ENCODE results near the gene CCDC179.

Gene CCDC179

GRCh38 chr11:22846726-22847125 is 13.5 kb downstream of the CCDC179 start:
- DNase-seq (ENCODE audit: low read depth), result no peak
- no peak overlapping the region for H3K4me3 ChIP-seq (ENCODE audit: low read depth, low read length)
- TF ChIP-seq CTCF (IDR thresholded peaks at IDR 0.05; ENCODE audit: low read depth, low read length, missing control alignments), result no peak

GRCh38 chr11:22832315-22833015 is 27.8 kb downstream of the CCDC179 start:
- no peak for DNase-seq (ENCODE audit: low read depth)
- TF ChIP-seq CTCF (IDR thresholded peaks at IDR 0.05; ENCODE audit: low read depth, low read length, missing control alignments), result no peak

GRCh38 chr11:22830082-22830414 is 30.2 kb downstream of the CCDC179 start:
- peak overlapping the region; percentile 47 for H3K4me3 ChIP-seq (ENCODE audit: low read depth, low read length)
- TF ChIP-seq CTCF (IDR thresholded peaks at IDR 0.05; ENCODE audit: low read depth, low read length, missing control alignments), result no peak

More at GRCh38 chr11:22832315-22833015, 27.8 kb downstream of the CCDC179 start:
- no peak overlapping the region for H3K4me3 ChIP-seq (ENCODE audit: low read depth, low read length)

GRCh38 chr11:22829231-22830081 is 30.8 kb downstream of the CCDC179 start, which contains the start of gene SVIP:
TSS of gene SVIP (minus strand) at chr11:22829801. CDS start at chr11:22829748, 53 bp downstream.
- peak; percentile 76 for DNase-seq (ENCODE audit: low read depth)
- peak within 1 kb of the TSS; percentile 94 for H3K4me3 ChIP-seq (ENCODE audit: low read depth, low read length)
- peak; percentile 81 for TF ChIP-seq CTCF (IDR thresholded peaks at IDR 0.05; ENCODE audit: low read depth, low read length, missing control alignments)

More at GRCh38 chr11:22830082-22830414, 30.2 kb downstream of the CCDC179 start:
- DNase-seq (ENCODE audit: low read depth), result no peak

GRCh38 chr11:22828373-22828772 is 31.9 kb downstream of the CCDC179 start:
- H3K4me3 ChIP-seq (ENCODE audit: low read depth, low read length), result peak overlapping the region; percentile 94
- no peak for DNase-seq (ENCODE audit: low read depth)
- TF ChIP-seq CTCF (IDR thresholded peaks at IDR 0.05; ENCODE audit: low read depth, low read length, missing control alignments), result no peak

- no peak for TF ChIP-seq CTCF (IDR thresholded peaks at IDR 0.05; ENCODE audit: low read depth, low read length, missing control alignments)
- no peak for DNase-seq (ENCODE audit: low read depth)
Measured at GRCh38 chr11:22822203-22822602, 38.1 kb downstream of the CCDC179 start.

More at GRCh38 chr11:22822203-22822602, 38.1 kb downstream of the CCDC179 start:
- H3K4me3 ChIP-seq (ENCODE audit: low read depth, low read length), result no peak overlapping the region
